Esophagus squamous epithelium (tissue), 4 donors: ENCODE data around the gene CREB5.

Experiments used
- POLR2A ChIP-seq, 4 donors: fragments of 450-650 bp; IDR thresholded peaks; one replicate each; pipeline ENCODE4 v1.6.1; 2017; ENCODE audit warnings: antibody characterized with exemption in 4 of 4, mild to moderate bottlenecking in 4 of 4, moderate library complexity in 3 of 4
- TF ChIP-seq, protein P1 (sequence below), 6 experiments: fragments of 450-650 bp in 4 of 6; fragments of 200-600 bp in 2 of 6; sonication (generic) in 2 of 6; IDR thresholded peaks; one replicate each; pipeline ENCODE4 v1.5.1; 2016 to 2019; ENCODE audit warnings: antibody characterized with exemption in 6 of 6, mild to moderate bottlenecking in 4 of 6, moderate library complexity in 4 of 6

DNA sequence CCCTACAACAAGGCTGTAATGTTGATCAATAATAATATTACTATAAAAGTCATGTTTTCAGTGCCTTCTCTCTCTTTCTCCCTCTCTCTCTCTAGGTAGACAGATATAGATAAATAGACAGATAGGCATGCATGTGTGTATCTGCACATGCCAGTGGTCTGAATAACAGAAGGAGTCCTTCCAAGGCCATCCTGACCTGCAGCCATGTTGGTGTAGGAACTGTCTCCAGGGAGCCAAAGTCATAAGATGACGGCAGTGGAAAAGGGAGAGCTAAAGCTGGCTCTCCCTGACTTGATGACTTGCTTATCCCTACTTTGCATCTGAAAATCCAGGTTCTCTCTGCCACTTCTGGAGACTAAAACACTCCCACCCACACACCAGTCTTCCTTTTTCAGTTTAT lies 432.8 kb downstream of the CREB5 start:
- TF ChIP-seq, protein P1, sequence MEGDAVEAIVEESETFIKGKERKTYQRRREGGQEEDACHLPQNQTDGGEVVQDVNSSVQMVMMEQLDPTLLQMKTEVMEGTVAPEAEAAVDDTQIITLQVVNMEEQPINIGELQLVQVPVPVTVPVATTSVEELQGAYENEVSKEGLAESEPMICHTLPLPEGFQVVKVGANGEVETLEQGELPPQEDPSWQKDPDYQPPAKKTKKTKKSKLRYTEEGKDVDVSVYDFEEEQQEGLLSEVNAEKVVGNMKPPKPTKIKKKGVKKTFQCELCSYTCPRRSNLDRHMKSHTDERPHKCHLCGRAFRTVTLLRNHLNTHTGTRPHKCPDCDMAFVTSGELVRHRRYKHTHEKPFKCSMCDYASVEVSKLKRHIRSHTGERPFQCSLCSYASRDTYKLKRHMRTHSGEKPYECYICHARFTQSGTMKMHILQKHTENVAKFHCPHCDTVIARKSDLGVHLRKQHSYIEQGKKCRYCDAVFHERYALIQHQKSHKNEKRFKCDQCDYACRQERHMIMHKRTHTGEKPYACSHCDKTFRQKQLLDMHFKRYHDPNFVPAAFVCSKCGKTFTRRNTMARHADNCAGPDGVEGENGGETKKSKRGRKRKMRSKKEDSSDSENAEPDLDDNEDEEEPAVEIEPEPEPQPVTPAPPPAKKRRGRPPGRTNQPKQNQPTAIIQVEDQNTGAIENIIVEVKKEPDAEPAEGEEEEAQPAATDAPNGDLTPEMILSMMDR (IDR thresholded peaks at IDR 0.05), result no peak
- no peak for TF ChIP-seq POLR2A (IDR thresholded peaks at IDR 0.05)
